ENCODE results near the gene SULT1A1.
"Not testable (repeated sequence)": the region's sequence is repeated elsewhere in the genome, so short reads cannot be mapped to it uniquely, and the experiment has no call there.

- not testable (repeated sequence) for TF ChIP-seq POLR2A, CTCF (IDR thresholded peaks at IDR 0.05)
These were observed 28.5 kb upstream of the SULT1A1 start for GRCh38 chr16:28638359-28638758.
